ENCODE data around the gene PDLIM7.

DNA sequence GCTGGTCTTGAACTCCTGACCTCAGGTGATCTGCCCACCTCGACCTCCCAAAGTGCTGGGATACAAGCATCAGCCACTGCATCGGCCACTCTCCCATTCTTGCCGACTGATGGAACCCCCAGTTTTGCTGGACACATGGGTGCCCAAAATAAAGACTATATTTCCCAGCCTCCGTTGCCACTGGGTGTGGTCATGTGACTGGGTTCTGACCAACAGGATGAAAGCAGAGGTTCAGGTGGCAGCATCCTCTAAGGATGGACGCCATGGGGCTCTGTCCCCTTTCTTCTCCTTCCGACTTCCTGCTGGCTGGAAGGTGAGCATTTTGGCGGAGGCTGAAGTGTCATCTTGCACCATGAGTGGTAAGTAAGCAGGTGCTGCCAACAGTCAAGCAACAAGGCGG, 10.3 kb downstream of the PDLIM7 start:
- TF ChIP-seq, protein P1, sequence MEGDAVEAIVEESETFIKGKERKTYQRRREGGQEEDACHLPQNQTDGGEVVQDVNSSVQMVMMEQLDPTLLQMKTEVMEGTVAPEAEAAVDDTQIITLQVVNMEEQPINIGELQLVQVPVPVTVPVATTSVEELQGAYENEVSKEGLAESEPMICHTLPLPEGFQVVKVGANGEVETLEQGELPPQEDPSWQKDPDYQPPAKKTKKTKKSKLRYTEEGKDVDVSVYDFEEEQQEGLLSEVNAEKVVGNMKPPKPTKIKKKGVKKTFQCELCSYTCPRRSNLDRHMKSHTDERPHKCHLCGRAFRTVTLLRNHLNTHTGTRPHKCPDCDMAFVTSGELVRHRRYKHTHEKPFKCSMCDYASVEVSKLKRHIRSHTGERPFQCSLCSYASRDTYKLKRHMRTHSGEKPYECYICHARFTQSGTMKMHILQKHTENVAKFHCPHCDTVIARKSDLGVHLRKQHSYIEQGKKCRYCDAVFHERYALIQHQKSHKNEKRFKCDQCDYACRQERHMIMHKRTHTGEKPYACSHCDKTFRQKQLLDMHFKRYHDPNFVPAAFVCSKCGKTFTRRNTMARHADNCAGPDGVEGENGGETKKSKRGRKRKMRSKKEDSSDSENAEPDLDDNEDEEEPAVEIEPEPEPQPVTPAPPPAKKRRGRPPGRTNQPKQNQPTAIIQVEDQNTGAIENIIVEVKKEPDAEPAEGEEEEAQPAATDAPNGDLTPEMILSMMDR (IDR thresholded peaks at IDR 0.05; ENCODE audit: low read length), result no peak
- TF ChIP-seq EZH2 (IDR thresholded peaks at IDR 0.05; ENCODE audit: borderline replicate concordance, low read length), result no peak

Measured in OCI-LY1 (cell line).